Ammon's horn (tissue), 1 donor: Measurements from ENCODE around the gene MESP1.

Experiments
- DNase-seq: peaks from one replicate; pipeline ENCODE4 v3.0.0-alpha.2; 2016; ENCODE audit warnings: low spot score

MESP1 gene

DNA sequence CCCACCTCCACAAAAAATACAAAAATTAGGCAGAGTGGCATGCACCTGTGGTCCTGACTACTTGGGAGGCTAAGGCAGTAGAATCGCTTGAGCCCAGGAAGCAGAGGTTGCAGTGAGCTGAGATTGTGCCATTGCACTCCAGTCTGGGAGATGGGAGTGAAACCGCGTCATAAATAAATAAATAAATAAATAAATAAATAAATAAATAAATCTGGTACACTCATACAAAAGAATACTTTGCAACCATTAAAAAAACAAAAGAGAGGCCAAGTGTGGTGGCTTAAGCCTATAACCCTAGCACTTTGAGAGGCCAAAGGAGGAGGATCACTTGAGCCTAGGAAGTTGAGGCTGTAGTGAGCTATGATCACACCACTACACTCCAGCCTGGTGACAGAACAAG lies 28.0 kb downstream of the MESP1 start:
- DNase-seq: no peak

DNA sequence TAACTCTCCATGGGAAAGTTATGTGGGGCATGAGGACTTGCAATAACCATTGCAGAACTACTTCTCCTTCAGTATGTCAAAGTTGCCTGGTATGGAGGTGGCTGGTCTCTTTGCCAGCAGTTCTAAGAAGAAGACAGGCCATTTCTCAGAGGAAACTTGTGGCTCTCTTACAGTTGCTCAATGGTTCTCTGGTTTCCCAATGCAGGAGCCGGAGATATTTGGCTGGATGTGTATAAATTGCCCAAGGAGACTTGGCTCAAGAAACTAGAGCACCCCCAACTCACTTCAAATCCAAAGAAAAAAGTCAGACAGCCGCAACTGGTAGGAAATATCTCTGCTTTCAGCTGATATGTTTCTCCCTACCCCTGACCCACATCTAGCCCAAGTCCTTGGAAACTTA lies 36.3 kb downstream of the MESP1 start:
- DNase-seq: no peak

DNA sequence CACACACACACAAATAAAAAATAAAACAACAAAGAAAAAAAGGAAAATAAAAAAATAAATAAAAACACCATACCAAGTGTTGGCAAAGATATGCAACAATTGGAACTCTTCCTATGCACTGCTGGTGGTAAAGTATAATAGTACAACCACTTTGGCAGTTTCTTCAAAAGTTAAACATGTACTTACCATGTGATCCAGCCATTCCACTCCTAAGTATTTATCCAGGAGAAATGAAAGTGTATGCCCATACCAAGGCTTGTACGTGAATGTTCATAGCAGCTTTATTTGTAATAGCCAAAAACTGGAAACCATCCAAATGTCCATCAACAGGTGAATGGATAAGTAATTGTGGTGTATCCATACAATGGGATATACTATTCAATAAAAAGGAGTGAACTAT lies 43.5 kb downstream of the MESP1 start:
- DNase-seq: no peak

DNA sequence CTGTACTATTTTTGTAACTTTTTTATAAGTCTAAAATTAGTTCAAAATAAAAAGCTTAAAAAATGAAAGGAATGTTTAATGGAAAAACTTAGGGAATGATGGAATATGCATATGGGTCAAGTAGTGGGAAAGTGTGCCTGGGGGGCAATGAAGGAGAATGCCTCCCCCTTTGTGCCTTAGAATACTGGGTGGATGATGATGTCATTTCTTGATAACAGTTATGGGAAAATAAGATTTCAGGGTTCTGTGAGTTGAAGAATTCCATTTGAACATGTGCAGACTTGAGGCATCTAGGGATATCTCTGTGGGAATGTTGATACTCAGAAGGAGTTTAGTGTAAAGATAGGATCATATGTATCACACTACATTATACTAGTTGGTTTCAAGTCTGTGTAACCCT lies 46.6 kb downstream of the MESP1 start:
- no peak for DNase-seq
